HepG2 (cell line): ENCODE results near the gene MSI2. TPM values are rescaled to one million over a fixed set of nuclear protein-coding genes. Genes with fewer than 3 reads are reported as not detected.
A peak's percentile ranks its signal among the peaks of the same experiment; 100 is the strongest.

Experiments used
- BORCS8-MEF2B ChIP-seq: sonication (generic); formaldehyde crosslinking; IDR thresholded peaks from 2 replicates; pipeline ENCODE4 v1.8.0; 2022; ENCODE audit warnings: mild to moderate bottlenecking, missing genetic modification reagents
- CENPT ChIP-seq: sonication (generic); formaldehyde crosslinking; IDR thresholded peaks from 2 replicates; pipeline ENCODE4 v1.8.0; 2022; ENCODE audit warnings: low read depth, mild to moderate bottlenecking, moderate library complexity, missing genetic modification reagents
- DNMT3B ChIP-seq: conservative IDR thresholded peaks from 2 replicates; pipeline ENCODE4 v1.6.1; 2016; ENCODE audit warnings: missing biosample characterization, control low read depth
- EED ChIP-seq: sonication (generic); formaldehyde crosslinking; IDR thresholded peaks from 2 replicates; pipeline ENCODE4 v1.5.0; 2020; ENCODE audit warnings: mild to moderate bottlenecking, missing genetic modification reagents
- ELF1 ChIP-seq: sonication (generic); formaldehyde crosslinking; IDR thresholded peaks from 2 replicates; pipeline ENCODE4 v1.4.0; 2020; ENCODE audit warnings: missing genetic modification reagents
- FOXA1 ChIP-seq, 2 experiments: fragments of 450-650 bp in 1 of 2; sonication (generic) in 1 of 2; formaldehyde crosslinking in 1 of 2; IDR thresholded peaks; 2 replicates each; pipeline versions ENCODE4 v1.4.0 to v1.6.1; 2016 to 2020; ENCODE audit warnings: missing genetic modification reagents in 1 of 2
- GATAD1 ChIP-seq: IDR thresholded peaks from 2 replicates; pipeline ENCODE4 v1.6.1; 2016; ENCODE audit warnings: missing genetic modification reagents, missing compliant biosample characterization
- HMG20B ChIP-seq: conservative IDR thresholded peaks from 2 replicates; pipeline ENCODE4 v1.6.1; 2016; ENCODE audit warnings: missing genetic modification reagents, missing compliant biosample characterization
- HNF1B ChIP-seq: sonication (generic); formaldehyde crosslinking; IDR thresholded peaks from 2 replicates; pipeline ENCODE4 v1.5.1; 2020; ENCODE audit warnings: mild to moderate bottlenecking, moderate library complexity, missing genetic modification reagents
- MLXIP ChIP-seq: sonication (generic); formaldehyde crosslinking; IDR thresholded peaks from 2 replicates; pipeline ENCODE4 v1.9.0; 2021; ENCODE audit warnings: missing genetic modification reagents, borderline replicate concordance
- NONO ChIP-seq, 2 experiments: fragments of 450-650 bp in 1 of 2; sonication (generic) in 1 of 2; formaldehyde crosslinking in 1 of 2; IDR thresholded peaks in 1 of 2; conservative IDR thresholded peaks in 1 of 2; 2 replicates each; pipeline versions ENCODE4 v1.6.1 to v1.8.0; 2017 to 2022; ENCODE audit warnings: mild to moderate bottlenecking in 1 of 2, missing genetic modification reagents in 1 of 2, moderate library complexity in 1 of 2
- NR2C2 ChIP-seq: sonication (generic); formaldehyde crosslinking; IDR thresholded peaks from 2 replicates; pipeline ENCODE4 v1.4.0; 2020; ENCODE audit warnings: missing genetic modification reagents, mild to moderate bottlenecking, moderate library complexity, borderline replicate concordance
- NR3C1 ChIP-seq: sonication (generic); formaldehyde crosslinking; IDR thresholded peaks from 2 replicates; pipeline ENCODE4 v1.4.0; 2020; ENCODE audit warnings: missing genetic modification reagents
- PHB2 ChIP-seq: fragments of 450-650 bp; IDR thresholded peaks from 2 replicates; pipeline ENCODE4 v1.6.1; 2018; ENCODE audit not compliant: partially characterized antibody
- RBAK ChIP-seq: sonication (generic); formaldehyde crosslinking; IDR thresholded peaks from 2 replicates; pipeline ENCODE4 v1.5.1; 2020; ENCODE audit warnings: mild to moderate bottlenecking, missing genetic modification reagents
- RFX5 ChIP-seq: IDR thresholded peaks from 2 replicates; pipeline ENCODE4 v1.6.1; 2011; ENCODE audit warnings: low read depth, low read length, improper control_type of control experiment
- SMAD9 ChIP-seq: sonication (generic); formaldehyde crosslinking; IDR thresholded peaks from 2 replicates; pipeline ENCODE4 v1.5.1; 2020; ENCODE audit warnings: mild to moderate bottlenecking, missing genetic modification reagents
- SMYD3 ChIP-seq: sonication (generic); formaldehyde crosslinking; IDR thresholded peaks from 2 replicates; pipeline ENCODE4 v1.8.1; 2023; ENCODE audit warnings: mild to moderate bottlenecking, missing genetic modification reagents
- SRF ChIP-seq: IDR thresholded peaks from 2 replicates; pipeline ENCODE4 v1.6.1; 2011; ENCODE audit warnings: mild to moderate bottlenecking, low read depth, low read length, moderate library complexity
- ZNF513 ChIP-seq: sonication (generic); formaldehyde crosslinking; conservative IDR thresholded peaks from 2 replicates; pipeline ENCODE4 v1.5.0; 2020; ENCODE audit warnings: missing genetic modification reagents
- ZNF766 ChIP-seq: sonication (generic); formaldehyde crosslinking; IDR thresholded peaks from 2 replicates; pipeline ENCODE4 v1.5.0; 2020; ENCODE audit warnings: missing genetic modification reagents, borderline replicate concordance
- ZNF780A ChIP-seq: sonication (generic); formaldehyde crosslinking; IDR thresholded peaks from 2 replicates; pipeline ENCODE4 v1.8.0; 2022; ENCODE audit warnings: mild to moderate bottlenecking, missing genetic modification reagents, moderate library complexity
- ZNF883 ChIP-seq: sonication (generic); formaldehyde crosslinking; IDR thresholded peaks from 2 replicates; pipeline ENCODE4 v1.5.1; 2020; ENCODE audit warnings: mild to moderate bottlenecking, missing genetic modification reagents; ENCODE audit errors: not compliant biosample characterization
- polyA plus RNA-seq, 8 experiments: library from polyadenylated mRNA; depleted of rRNA in 3 of 8; stranded (reverse) in 7 of 8; unstranded in 1 of 8; fragments of >200 nt; fragmentation: Illumina TruSeq in 4 of 8; extraction: Trizol in 4 of 8; gene quantifications; 2 replicates each; pipeline versions ENCODE4 v1.2.1 to v1.2.3, GENCODE V29; 2011 to 2016; ENCODE audit warnings: low read depth in 4 of 8, missing spikeins in 1 of 8, mixed read lengths in 1 of 8; ENCODE audit not compliant: insufficient read depth in 1 of 8
- total RNA-seq, 5 experiments: library from RNA; depleted of rRNA; stranded (reverse); fragments of >200 nt; fragmentation: Illumina TruSeq; extraction: Trizol; gene quantifications; 2 replicates each; pipeline ENCODE4 v1.2.3, GENCODE V29; 2016; ENCODE audit warnings: low read depth in 1 of 5
- TF ChIP-seq, protein P1 (sequence below): sonication (generic); formaldehyde crosslinking; IDR thresholded peaks from 2 replicates; pipeline ENCODE4 v1.8.0; 2022; ENCODE audit warnings: mild to moderate bottlenecking, missing genetic modification reagents, moderate library complexity

MSI2 gene
- total and polyA plus RNA-seq, 2 of the 13 experiments (the other 11 are each of a cell fraction or from before 2014, with no cell fraction given), result 77.5 to 78.4 TPM

GRCh38 chr17:57459286-57459915 is 203.1 kb downstream of the MSI2 start (continued):
- TF ChIP-seq NONO (IDR thresholded peaks at IDR 0.05) (no peak), NONO (CRISPR knock-in tag; conservative IDR thresholded peaks at IDR 0.05) (no peak), ZNF766 (CRISPR knock-in tag) (peak; percentile 41; the same call in 1 of the 2 replicates), ZNF780A (CRISPR knock-in tag) (no peak), NR3C1 (CRISPR knock-in tag) (no peak), SRF (peak; percentile 28; the same call in 1 of the 2 replicates), DNMT3B (CRISPR knock-in tag) (peak; percentile 68; the same call in 1 of the 2 replicates), MLXIP (CRISPR knock-in tag) (no peak), HMG20B (CRISPR knock-in tag) (peak; percentile 73), HNF1B (CRISPR knock-in tag) (peak; percentile 77; the same call in 1 of the 2 replicates), CENPT (CRISPR knock-in tag) (no peak), ZNF513 (CRISPR knock-in tag) (no peak), BORCS8-MEF2B (no peak), ZNF883 (CRISPR knock-in tag) (no peak), PHB2 (no peak), NR2C2 (CRISPR knock-in tag) (peak; percentile 91), SMAD9 (CRISPR knock-in tag) (no peak), EED (no peak), RBAK (CRISPR knock-in tag) (no peak), SMYD3 (no peak), GATAD1 (peak; percentile 72; the same call in 1 of the 2 replicates), RFX5 (no peak), FOXA1 (IDR thresholded peaks at IDR 0.05) (no peak), FOXA1 (CRISPR knock-in tag; IDR thresholded peaks at IDR 0.05) (peak; percentile 87), ELF1 (CRISPR knock-in tag) (peak; percentile 49; the same call in 1 of the 2 replicates)
- TF ChIP-seq, protein P1, sequence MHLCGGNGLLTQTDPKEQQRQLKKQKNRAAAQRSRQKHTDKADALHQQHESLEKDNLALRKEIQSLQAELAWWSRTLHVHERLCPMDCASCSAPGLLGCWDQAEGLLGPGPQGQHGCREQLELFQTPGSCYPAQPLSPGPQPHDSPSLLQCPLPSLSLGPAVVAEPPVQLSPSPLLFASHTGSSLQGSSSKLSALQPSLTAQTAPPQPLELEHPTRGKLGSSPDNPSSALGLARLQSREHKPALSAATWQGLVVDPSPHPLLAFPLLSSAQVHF (CRISPR knock-in tag), result no peak
